ENCODE measurements around the gene EPHB1. TPM values are rescaled to one million over a fixed set of nuclear protein-coding genes. Genes with fewer than 3 reads are reported as not detected.

The EPHB1 gene
- total RNA-seq, 1 experiment from 2014 or later, result not detected

DNA sequence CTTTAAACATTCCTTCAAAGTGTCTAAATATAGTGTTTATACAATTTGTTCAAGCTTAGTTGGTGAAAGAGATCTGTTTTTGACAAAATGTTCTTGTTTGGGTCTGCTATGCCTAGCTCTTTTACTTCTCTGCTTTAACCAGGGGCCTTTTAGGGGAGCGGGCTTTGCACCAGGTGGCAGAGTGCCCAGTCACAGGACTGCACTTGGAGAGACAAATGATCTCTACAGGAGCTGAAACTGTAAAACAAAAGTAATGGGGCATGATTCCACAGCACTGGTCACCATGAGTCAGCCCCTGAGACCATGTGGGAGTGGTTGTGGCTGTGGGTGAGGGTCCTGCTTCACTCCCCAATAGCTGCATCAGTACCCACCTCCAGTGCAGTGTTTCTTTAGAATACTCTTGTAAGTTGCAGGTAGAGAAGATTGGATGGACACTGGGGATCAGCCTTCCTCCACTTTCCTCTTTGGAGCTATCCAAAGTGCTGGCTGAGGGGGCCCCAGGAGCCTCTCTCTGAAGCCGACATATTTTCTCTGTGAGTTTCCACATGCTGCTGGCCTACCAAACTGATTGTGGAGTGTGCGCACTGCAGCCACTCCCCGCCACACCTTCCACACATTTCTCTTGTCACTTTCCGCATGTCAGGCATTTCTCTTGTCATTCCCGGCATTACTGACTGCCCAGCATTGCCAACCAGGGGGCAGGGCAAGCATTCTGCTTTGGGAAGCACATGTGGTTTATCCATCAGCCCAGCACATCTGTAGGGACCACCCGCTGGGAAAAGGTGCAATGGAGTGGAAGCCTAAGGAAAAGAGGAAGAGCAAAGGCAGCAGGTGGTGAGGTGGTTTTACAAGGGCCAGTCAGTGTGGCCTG is 110.0 kb downstream of the EPHB1 start:
- DNase-seq (ENCODE audit: low read depth, low spot score), result no peak
- in situ Hi-C loops (cut with HindIII; ENCODE audit: low pct_unique_long_range_greater_than_20kb, low sequenced_read_pairs), result no loop called here

DNA sequence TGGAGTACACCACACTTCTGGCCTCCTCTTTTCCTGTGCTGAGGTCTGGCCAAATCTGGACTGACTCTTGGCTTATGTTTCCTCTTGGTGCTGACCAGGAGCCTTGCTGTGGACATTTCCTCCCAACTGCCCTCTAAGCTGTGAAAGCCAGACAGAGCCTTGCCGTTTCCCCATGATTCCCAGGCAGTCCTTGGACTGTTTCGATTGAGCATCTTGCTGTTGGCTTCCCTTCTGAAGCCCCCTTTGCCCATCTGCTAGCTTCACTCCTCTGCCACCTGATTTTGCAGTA is 110.5 kb downstream of the EPHB1 start:
- in situ Hi-C loops (cut with HindIII; ENCODE audit: low pct_unique_long_range_greater_than_20kb, low sequenced_read_pairs), result no loop called here
- no peak for DNase-seq (ENCODE audit: low read depth, low spot score)

DNA sequence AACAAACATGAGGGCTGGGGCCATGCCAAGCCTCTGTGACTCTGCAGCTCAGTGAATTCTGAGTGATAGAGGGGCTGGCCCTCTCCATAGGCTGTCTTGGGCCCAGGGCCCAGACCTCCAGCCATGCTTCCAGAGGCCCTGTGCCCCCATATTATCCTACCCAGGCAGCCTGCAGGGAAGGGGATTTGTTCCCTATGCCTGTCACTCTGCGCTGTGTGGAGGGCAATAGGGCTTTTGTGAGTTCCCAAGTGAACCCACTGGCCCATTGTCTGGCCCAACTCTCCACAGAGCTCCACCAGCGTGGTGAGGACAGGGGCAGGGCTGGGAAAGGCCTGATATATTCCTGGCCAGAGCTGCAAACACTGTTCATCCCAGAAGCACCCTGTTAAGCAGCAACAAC is 113.2 kb downstream of the EPHB1 start:
- DNase-seq (ENCODE audit: low read depth, low spot score), result no peak
- in situ Hi-C loops (cut with HindIII; ENCODE audit: low pct_unique_long_range_greater_than_20kb, low sequenced_read_pairs), result no loop called here

GRCh38 chr3:134910026-134910425 is 115.0 kb downstream of the EPHB1 start:
- in situ Hi-C loops (cut with HindIII; ENCODE audit: low pct_unique_long_range_greater_than_20kb, low sequenced_read_pairs), result no loop called here
- no peak for DNase-seq (ENCODE audit: low read depth, low spot score)

- in situ Hi-C loops (cut with HindIII; ENCODE audit: low pct_unique_long_range_greater_than_20kb, low sequenced_read_pairs), result no loop called here
- no peak for DNase-seq (ENCODE audit: low read depth, low spot score)
These were observed 116.8 kb downstream of the EPHB1 start for GRCh38 chr3:134911586-134912548.

DNA sequence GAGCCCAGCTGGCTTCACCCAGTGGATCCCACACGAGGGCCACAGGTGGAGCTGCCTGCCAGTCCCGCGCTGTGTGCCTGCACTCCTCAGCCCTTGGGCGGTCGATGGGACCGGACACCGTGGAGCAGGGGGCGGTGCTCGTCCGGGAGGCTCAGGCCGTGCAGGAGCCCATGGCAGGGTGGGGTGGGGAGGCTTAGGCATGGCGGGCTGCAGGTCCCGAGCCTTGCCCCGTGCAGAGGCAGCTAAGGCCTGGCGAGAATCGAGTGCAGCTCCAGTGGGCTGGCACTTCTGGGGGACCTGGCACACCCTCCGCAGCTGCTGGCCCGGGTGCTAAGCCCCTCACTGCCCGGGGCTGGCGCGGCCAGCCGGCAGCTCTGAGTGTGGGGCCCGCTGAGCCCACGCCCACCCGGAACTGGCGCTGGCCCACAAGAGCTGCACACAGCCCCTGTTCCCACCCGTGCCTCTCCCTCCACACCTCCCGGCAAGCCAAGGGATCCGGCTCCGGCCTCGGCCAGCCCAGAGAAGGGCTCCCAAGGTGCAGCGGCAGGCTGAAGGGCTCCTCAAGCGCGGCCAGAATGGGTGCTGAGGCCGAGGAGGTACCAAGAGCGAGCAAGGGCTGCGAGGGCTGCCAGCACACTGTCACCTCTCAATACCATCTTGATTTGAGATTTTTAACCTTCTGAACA is 121.4 kb downstream of the EPHB1 start:
- DNase-seq (ENCODE audit: low read depth, low spot score), result no peak
- in situ Hi-C loops (cut with HindIII; ENCODE audit: low pct_unique_long_range_greater_than_20kb, low sequenced_read_pairs), result no loop called here

- no peak for DNase-seq (ENCODE audit: low read depth, low spot score)
- in situ Hi-C loops (cut with HindIII; ENCODE audit: low pct_unique_long_range_greater_than_20kb, low sequenced_read_pairs), result no loop called here
These were observed 122.6 kb downstream of the EPHB1 start for GRCh38 chr3:134917631-134918030.

GRCh38 chr3:134918441-134918840 is 123.4 kb downstream of the EPHB1 start:
- DNase-seq (ENCODE audit: low read depth, low spot score), result no peak
- in situ Hi-C loops (cut with HindIII; ENCODE audit: low pct_unique_long_range_greater_than_20kb, low sequenced_read_pairs), result no loop called here

GRCh38 chr3:134922101-134922500 is 127.0 kb downstream of the EPHB1 start:
- no peak for DNase-seq (ENCODE audit: low read depth, low spot score)
- in situ Hi-C loops (cut with HindIII; ENCODE audit: low pct_unique_long_range_greater_than_20kb, low sequenced_read_pairs), result no loop called here

GRCh38 chr3:134922866-134923265 is 127.8 kb downstream of the EPHB1 start:
- no peak for DNase-seq (ENCODE audit: low read depth, low spot score)
- in situ Hi-C loops (cut with HindIII; ENCODE audit: low pct_unique_long_range_greater_than_20kb, low sequenced_read_pairs), result no loop called here

GRCh38 chr3:134923286-134923685 is 128.2 kb downstream of the EPHB1 start:
- DNase-seq (ENCODE audit: low read depth, low spot score), result no peak
- in situ Hi-C loops (cut with HindIII; ENCODE audit: low pct_unique_long_range_greater_than_20kb, low sequenced_read_pairs), result no loop called here

DNA sequence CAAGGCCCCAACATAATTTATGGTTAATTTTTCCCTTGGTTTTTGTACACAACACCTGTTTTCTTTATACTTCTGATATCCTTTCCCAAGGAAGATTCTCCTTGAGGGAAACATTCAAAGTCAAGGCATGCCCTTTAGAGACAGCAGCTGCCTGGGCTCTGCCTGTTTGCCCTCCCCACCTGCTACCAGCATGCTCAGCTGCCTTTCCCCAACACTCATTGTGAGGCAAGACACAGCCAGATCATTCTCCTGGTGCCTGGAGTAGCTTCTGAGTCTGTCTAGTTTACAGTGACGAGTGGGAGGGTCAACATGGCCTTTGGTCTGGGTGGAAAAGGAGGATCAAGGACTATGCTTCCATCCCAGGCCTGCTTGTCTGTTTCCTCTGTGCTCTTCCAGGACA is 132.5 kb downstream of the EPHB1 start:
- no peak for DNase-seq (ENCODE audit: low read depth, low spot score)
- in situ Hi-C loops (cut with HindIII; ENCODE audit: low pct_unique_long_range_greater_than_20kb, low sequenced_read_pairs), result no loop called here

- DNase-seq (ENCODE audit: low read depth, low spot score), result no peak
- in situ Hi-C loops (cut with HindIII; ENCODE audit: low pct_unique_long_range_greater_than_20kb, low sequenced_read_pairs), result no loop called here
These were observed 133.3 kb downstream of the EPHB1 start for GRCh38 chr3:134928392-134928791.

DNA sequence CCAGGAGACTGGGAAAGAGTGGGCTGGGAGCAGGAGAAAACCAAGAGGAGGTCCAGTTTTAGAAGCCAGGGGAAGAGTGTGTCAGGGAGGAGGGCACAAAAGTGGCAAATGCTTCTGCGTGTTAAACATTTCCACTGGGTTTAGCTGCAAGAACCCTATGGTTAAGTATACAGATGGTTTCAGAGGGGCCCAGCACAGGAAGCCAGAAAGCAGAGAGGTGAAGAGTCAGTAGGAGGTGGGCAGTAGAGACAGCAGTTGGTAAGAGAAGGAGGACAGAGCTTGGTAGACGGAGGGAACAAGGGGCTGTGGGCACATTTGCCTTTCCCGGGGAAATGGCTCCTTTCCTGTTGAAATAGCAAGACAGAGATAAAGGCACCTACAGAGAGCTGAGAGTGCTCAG is 133.8 kb downstream of the EPHB1 start:
- in situ Hi-C loops (cut with HindIII; ENCODE audit: low pct_unique_long_range_greater_than_20kb, low sequenced_read_pairs), result no loop called here

DNA sequence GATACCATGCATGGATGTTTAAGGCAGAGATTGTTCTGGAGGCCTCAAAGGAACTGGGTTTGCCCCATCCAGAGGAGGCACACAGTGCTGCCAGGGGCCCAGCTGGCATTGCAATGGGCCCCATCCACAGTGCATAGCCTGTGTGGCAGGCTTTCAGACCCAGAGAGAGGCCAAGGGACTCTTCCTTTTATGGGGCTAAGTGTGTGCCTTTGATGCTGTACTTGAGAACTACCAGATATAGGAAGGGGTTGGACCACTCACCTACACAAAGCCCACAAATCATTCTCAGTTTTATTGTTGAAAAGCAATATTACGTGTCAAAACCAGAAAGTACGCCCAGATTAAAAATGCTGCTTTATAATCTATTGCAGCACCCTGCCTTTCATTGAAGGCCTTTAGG is 134.9 kb downstream of the EPHB1 start:
- in situ Hi-C loops (cut with HindIII; ENCODE audit: low pct_unique_long_range_greater_than_20kb, low sequenced_read_pairs), result no loop called here
- no peak for DNase-seq (ENCODE audit: low read depth, low spot score)

More for the DNA sequence above, 133.8 kb downstream of the EPHB1 start:
- DNase-seq (ENCODE audit: low read depth, low spot score), result no peak

- DNase-seq (ENCODE audit: low read depth, low spot score), result no peak
- in situ Hi-C loops (cut with HindIII; ENCODE audit: low pct_unique_long_range_greater_than_20kb, low sequenced_read_pairs), result no loop called here
These were observed 136.2 kb downstream of the EPHB1 start for GRCh38 chr3:134931045-134931785.

GRCh38 chr3:134932035-134932434 is 137.0 kb downstream of the EPHB1 start:
- in situ Hi-C loops (cut with HindIII; ENCODE audit: low pct_unique_long_range_greater_than_20kb, low sequenced_read_pairs), result no loop called here
- DNase-seq (ENCODE audit: low read depth, low spot score), result no peak

DNA sequence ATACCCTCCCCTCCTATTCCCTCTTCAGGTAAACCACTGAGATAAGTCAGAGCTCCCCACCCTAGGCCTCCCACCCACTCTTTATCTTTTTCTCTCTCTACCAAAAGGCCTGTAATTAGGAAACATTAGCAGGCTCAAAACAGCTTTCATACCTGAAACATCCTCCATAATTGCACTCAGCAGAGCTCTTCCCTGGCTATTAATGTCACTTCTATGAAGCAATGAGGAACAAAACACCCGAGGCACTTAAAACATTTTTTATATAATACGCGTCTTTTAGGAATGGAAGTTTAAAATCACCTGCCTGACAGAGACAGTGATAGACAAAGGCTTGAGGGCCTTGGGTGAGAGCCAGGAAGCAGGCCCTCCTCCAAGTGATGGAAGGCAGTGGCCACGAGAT is 138.9 kb downstream of the EPHB1 start:
- in situ Hi-C loops (cut with HindIII; ENCODE audit: low pct_unique_long_range_greater_than_20kb, low sequenced_read_pairs), result no loop called here
- DNase-seq (ENCODE audit: low read depth, low spot score), result no peak
